Neural crest cell (in vitro differentiated cells): ENCODE data around the gene MAST4. TPM values are rescaled to one million over a fixed set of nuclear protein-coding genes. Genes with fewer than 3 reads are reported as not detected.

ENCODE experiments used
- DNase-seq: peaks from one replicate; pipeline ENCODE4 v3.0.0; 2021; ENCODE audit warnings: low read depth, mixed read lengths, low spot score
- H3K27ac Mint-ChIP-seq: one replicate; pipeline ENCODE4 v1.8.0; 2021; ENCODE audit warnings: mild to moderate bottlenecking, mixed read lengths; ENCODE audit not compliant: unreplicated experiment
- H3K27me3 Mint-ChIP-seq: 2 replicates; pipeline ENCODE4 v1.8.0; 2021; ENCODE audit warnings: low read depth, mild to moderate bottlenecking, mixed read lengths
- H3K36me3 Mint-ChIP-seq: 2 replicates; pipeline ENCODE4 v1.8.0; 2021; ENCODE audit warnings: low read depth, mild to moderate bottlenecking, mixed read lengths
- H3K4me1 Mint-ChIP-seq: 2 replicates; pipeline ENCODE4 v1.8.0; 2021; ENCODE audit warnings: mixed read lengths
- H3K4me3 Mint-ChIP-seq: one replicate; pipeline ENCODE4 v1.8.0; 2021; ENCODE audit warnings: mild to moderate bottlenecking, mixed read lengths
- H3K9me3 Mint-ChIP-seq: 2 replicates; pipeline ENCODE4 v1.8.0; 2021; ENCODE audit warnings: mixed read lengths
- total RNA-seq: library from RNA; stranded (reverse); gene quantifications from 2 replicates; pipeline ENCODE4 v1.2.1, GENCODE V29; 2021
- TF ChIP-seq, protein P1 (sequence below): fragments of 200-600 bp; sonication (generic); conservative IDR thresholded peaks from 2 replicates; pipeline ENCODE4 v1.5.0; 2021; ENCODE audit warnings: antibody characterized with exemption, mild to moderate bottlenecking

The MAST4 gene
- total RNA-seq, 1 donor from 2014 or later, result 7.3 TPM

DNA sequence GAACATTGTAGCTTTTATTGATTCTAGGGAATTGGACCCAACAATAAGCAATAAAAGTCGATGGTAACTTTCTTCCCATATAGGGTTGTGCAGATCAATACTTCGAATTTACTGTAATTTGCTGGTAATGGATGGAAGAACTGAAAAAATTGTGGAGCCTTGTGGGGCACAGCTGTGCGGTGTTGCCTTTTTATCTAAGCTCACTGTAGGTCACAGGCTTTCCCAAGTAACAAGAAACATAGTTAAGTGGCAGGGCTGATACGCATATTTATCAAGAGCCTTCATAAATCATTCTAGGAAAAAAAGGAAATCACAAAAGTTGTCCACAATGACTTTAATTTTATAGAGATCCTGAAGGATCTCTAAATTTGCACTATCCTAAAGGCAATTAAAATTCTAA lies 292.9 kb downstream of the MAST4 start:
- Mint-ChIP-seq H3K27me3 (no peaks in the 10 kb centered on the region), H3K9me3 (no peaks in the 10 kb centered on the region), H3K36me3 (no peaks in the 10 kb centered on the region), H3K27ac (no peak overlapping the region), H3K4me3 (no peak overlapping the region), H3K4me1 (no peaks in the 10 kb centered on the region)
- TF ChIP-seq, protein P1, sequence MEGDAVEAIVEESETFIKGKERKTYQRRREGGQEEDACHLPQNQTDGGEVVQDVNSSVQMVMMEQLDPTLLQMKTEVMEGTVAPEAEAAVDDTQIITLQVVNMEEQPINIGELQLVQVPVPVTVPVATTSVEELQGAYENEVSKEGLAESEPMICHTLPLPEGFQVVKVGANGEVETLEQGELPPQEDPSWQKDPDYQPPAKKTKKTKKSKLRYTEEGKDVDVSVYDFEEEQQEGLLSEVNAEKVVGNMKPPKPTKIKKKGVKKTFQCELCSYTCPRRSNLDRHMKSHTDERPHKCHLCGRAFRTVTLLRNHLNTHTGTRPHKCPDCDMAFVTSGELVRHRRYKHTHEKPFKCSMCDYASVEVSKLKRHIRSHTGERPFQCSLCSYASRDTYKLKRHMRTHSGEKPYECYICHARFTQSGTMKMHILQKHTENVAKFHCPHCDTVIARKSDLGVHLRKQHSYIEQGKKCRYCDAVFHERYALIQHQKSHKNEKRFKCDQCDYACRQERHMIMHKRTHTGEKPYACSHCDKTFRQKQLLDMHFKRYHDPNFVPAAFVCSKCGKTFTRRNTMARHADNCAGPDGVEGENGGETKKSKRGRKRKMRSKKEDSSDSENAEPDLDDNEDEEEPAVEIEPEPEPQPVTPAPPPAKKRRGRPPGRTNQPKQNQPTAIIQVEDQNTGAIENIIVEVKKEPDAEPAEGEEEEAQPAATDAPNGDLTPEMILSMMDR, result no peak
- no peak for DNase-seq

DNA sequence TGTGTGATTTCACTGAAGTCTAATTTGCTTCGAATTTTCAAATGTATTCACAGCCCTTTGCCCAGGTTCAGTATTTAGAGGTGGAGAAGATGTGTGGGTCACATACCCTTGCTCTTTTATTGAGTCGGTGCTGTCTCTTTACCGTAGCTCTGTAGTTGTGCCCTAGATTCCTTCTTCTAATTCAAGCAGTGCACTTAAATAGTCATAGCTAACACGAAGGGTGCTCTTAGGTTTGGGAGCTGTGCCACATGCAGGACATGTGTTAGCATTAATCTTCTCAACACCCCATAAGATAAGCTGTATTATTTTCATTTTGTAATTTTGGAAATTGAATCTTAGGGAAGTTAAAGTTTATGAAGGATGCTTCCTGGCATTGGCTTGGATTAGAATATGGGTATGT lies 293.3 kb downstream of the MAST4 start:
- Mint-ChIP-seq H3K9me3 (no peaks in the 10 kb centered on the region), H3K27me3 (no peaks in the 10 kb centered on the region), H3K4me3 (no peak overlapping the region), H3K27ac (no peak overlapping the region), H3K36me3 (no peaks in the 10 kb centered on the region), H3K4me1 (no peaks in the 10 kb centered on the region)
- TF ChIP-seq, protein P1, result no peak
- DNase-seq, result no peak

DNA sequence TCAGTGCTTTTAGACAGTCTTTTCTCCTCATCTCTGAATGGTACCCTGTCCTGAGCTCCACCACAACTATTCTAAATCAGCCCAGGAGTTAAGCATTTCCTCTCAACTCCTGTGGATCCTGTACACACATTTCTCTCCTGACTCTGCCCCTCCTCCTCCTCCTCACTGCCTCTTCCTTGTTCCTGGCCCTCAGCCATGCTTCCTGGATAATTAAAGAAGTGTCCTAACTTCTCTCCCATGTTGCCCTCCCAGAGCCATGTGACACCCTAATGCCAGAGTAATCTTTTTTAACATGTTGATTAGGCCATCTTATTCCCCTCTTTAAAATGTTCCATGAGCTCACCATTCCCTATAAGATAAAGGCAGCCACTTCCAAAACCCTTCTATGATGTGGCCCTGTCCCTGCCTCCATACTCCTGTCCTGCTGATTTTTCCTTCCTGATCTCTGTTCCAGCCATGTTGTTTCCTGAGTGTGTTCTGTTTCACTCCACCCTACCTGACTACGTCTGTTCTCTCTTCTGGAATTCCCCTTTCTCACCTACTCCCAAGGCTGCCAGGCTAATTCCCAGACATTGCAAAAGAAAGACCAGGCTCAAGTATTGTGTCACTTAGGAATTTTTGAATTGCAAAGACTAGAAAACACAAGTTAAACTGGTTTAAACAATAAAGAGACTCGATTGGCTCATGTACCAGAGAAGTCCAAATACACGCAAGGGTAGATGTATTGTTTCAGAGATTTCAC lies 295.2 kb downstream of the MAST4 start:
- TF ChIP-seq, protein P1, result no peak
- H3K4me1 Mint-ChIP-seq, result no peaks in the 10 kb centered on the region
- no peaks in the 10 kb centered on the region for H3K27me3 Mint-ChIP-seq
- DNase-seq, result no peak
- no peaks in the 10 kb centered on the region for H3K9me3 Mint-ChIP-seq
- no peak overlapping the region for H3K27ac Mint-ChIP-seq
- H3K4me3 Mint-ChIP-seq, result no peak overlapping the region
- no peaks in the 10 kb centered on the region for H3K36me3 Mint-ChIP-seq

DNA sequence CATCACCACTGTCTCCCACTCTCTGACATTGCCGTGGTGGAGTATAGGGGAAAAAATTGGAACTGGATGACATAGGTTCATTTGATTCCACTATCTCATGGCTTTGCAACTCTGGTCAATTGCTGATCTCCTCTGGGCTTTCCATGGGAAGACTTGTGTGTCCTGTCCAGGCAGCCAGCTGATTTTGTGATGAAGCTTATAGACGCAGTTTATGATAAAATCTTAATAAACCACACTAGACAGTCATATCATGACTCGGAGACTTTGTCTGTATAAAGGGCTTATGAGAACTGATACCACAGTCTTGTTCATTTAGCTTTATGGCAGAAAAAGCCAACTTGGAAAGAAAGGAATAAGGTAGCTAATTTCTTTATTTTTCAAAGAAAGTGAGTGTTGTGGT lies 296.5 kb downstream of the MAST4 start:
- Mint-ChIP-seq H3K27me3 (no peaks in the 10 kb centered on the region), H3K27ac (peak overlapping the region; percentile 37), H3K36me3 (no peaks in the 10 kb centered on the region), H3K9me3 (no peaks in the 10 kb centered on the region), H3K4me1 (no peaks in the 10 kb centered on the region), H3K4me3 (no peak overlapping the region)
- DNase-seq, result no peak
- TF ChIP-seq, protein P1, result no peak

DNA sequence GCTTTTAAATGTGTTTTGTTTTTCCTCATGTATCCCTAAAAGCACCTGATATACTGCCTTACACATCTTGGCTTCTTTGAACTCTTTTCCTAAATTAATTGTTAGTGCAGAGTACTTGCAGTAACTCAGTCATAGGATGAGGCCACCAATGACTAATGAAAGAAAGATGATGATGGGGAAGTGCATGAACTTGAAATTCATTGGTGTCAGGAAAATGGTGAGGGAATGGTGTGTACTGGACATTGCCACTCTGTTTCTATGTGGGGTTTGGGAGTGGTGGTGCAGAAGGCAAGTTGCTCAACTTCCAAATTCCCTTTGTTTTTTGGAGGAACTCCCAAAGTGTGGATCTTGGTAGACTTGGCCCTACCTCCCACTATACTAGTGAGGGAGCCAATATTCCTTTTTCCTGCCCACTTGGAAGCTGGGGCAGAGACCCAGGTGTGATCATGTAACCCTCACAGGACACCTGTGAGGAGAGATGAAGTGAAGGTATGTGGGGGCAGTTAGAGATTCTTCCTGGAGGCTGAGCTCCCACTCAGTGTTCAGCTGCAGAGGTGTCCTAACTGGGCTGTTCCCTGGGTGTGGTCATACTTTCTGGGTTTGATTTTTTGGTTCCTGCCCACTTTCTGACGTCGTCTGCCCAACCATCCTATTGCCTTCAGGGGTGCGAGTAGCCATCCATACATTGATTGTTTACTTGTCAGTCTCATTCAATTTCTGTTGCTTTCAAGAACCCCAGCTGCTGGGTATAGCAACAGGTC lies 298.5 kb downstream of the MAST4 start:
- Mint-ChIP-seq H3K4me3 (no peak overlapping the region), H3K4me1 (no peaks in the 10 kb centered on the region), H3K36me3 (no peaks in the 10 kb centered on the region), H3K9me3 (no peaks in the 10 kb centered on the region), H3K27ac (no peak overlapping the region), H3K27me3 (no peaks in the 10 kb centered on the region)
- TF ChIP-seq, protein P1, result no peak
- no peak for DNase-seq
